ENCODE results near the gene GMEB2. TPM values are rescaled to one million over a fixed set of nuclear protein-coding genes. Genes with fewer than 3 reads are reported as not detected.
A peak's percentile ranks its signal among the peaks of the same experiment; 100 is the strongest.

The GMEB2 gene
- polyA plus RNA-seq, 1 of the 3 experiments (the other 2 are of a cell fraction): 6.5 TPM

- peak overlapping the region; percentile 63 to 76 for H3K4me3 ChIP-seq (ENCODE audit: low read depth in 2 of 2, low read length in 1 of 2)
- H3K4me2 ChIP-seq: peak overlapping the region; percentile 98
- H3K9me2 ChIP-seq: no peaks in the 10 kb centered on the region
- ChIA-PET CTCF (interaction anchor here (1.1 to 1.2 kb wide), 2 partner anchors 82 to 88 kb away, joined by 3 read pairs; no protein-coding TSS in a partner anchor), POLR2A (no interaction called here)
- peak; percentile 8; the same call in 1 of the 2 replicates for TF ChIP-seq POLR2AphosphoS5 (IDR thresholded peaks at IDR 0.05; ENCODE audit: low read depth, low read length)
- TF ChIP-seq RFX5 (IDR thresholded peaks at IDR 0.05; ENCODE audit: low read length): no peak
- 49% methylated on average over 13 of the region's 36 CpGs for WGBS (ENCODE audit: low lambda C conversion rate)
- peaks cover 62% of the 10 kb centered on the region for H3K79me2 ChIP-seq (ENCODE audit: insufficient read depth)
- no peaks in the 10 kb centered on the region for H3K27me3 ChIP-seq (ENCODE audit: insufficient read depth)
- H3K9me3 ChIP-seq: no peaks in the 10 kb centered on the region
- H3K9ac ChIP-seq: peak overlapping the region; percentile 96
- H2AFZ ChIP-seq (ENCODE audit: low read depth): no peak overlapping the region
- H3K4me1 ChIP-seq (ENCODE audit: control insufficient read depth in 1 of 2, insufficient read depth in 2 of 2, low read depth in 1 of 2, low read length in 1 of 2): peaks cover 6 to 8% of the 10 kb centered on the region in 2 experiments; a peak in 2 of 4 replicates
- no peaks in the 10 kb centered on the region for H3K36me3 ChIP-seq (replicated peaks in 1 of 2; ENCODE audit: control insufficient read depth in 1 of 2, insufficient read depth in 2 of 2, low read length in 1 of 2)
- H3F3A ChIP-seq (replicated peaks; ENCODE audit: insufficient read depth): no peaks in the 10 kb centered on the region
- H4K20me1 ChIP-seq (ENCODE audit: insufficient read depth): no peaks in the 10 kb centered on the region
- H3K27ac ChIP-seq (ENCODE audit: low read depth in 2 of 2, low read length in 1 of 2): peak overlapping the region; percentile 52 to 90; a peak in 3 of 4 replicates
- DNase-seq: peak; percentile 67
These were observed 1.0 kb downstream of the GMEB2 start for GRCh38 chr20:63625771-63626423.

- 95% methylated on average over 15 of the region's 15 CpGs for WGBS (ENCODE audit: low lambda C conversion rate)
- Histone ChIP-seq H3K9ac (no peak overlapping the region), H3K4me3 (ENCODE audit: low read depth in 2 of 2, low read length in 1 of 2) (no peak overlapping the region), H3K36me3 (replicated peaks in 1 of 2; ENCODE audit: control insufficient read depth in 1 of 2, insufficient read depth in 2 of 2, low read length in 1 of 2) (no peaks in the 10 kb centered on the region), H3K27ac (ENCODE audit: low read depth in 2 of 2, low read length in 1 of 2) (no peak overlapping the region), H3K79me2 (ENCODE audit: insufficient read depth) (peaks cover 72% of the 10 kb centered on the region), H3K9me3 (no peaks in the 10 kb centered on the region), H3K27me3 (ENCODE audit: insufficient read depth) (no peaks in the 10 kb centered on the region), H2AFZ (ENCODE audit: low read depth) (no peak overlapping the region), H3K4me2 (no peak overlapping the region), H3K4me1 (ENCODE audit: control insufficient read depth in 1 of 2, insufficient read depth in 2 of 2, low read depth in 1 of 2, low read length in 1 of 2) (peaks cover 6 to 8% of the 10 kb centered on the region in 2 experiments; a peak in 2 of 4 replicates), H3F3A (replicated peaks; ENCODE audit: insufficient read depth) (no peaks in the 10 kb centered on the region), H3K9me2 (no peaks in the 10 kb centered on the region), H4K20me1 (ENCODE audit: insufficient read depth) (no peaks in the 10 kb centered on the region)
- CTCF ChIA-PET: interaction anchor here (0.7 to 1.1 kb wide), 3 partner anchors 80 to 189 kb away, joined by 3 read pairs; no protein-coding TSS in a partner anchor
- no peak for TF ChIP-seq MEF2A (IDR thresholded peaks at IDR 0.05; ENCODE audit: borderline replicate concordance, low read depth)
- no peak for TF ChIP-seq SIN3A (IDR thresholded peaks at IDR 0.05; ENCODE audit: borderline replicate concordance, low read depth, low read length)
- no peak for TF ChIP-seq JUND (IDR thresholded peaks at IDR 0.05)
- TF ChIP-seq CHD2 (IDR thresholded peaks at IDR 0.05; ENCODE audit: low read length, partially characterized antibody): no peak
- no peak for TF ChIP-seq EZH2phosphoT487 (IDR thresholded peaks at IDR 0.05; ENCODE audit: borderline replicate concordance, low read depth)
- TF ChIP-seq IRF3 (IDR thresholded peaks at IDR 0.05; ENCODE audit: low read depth, low read length): no peak
- no peak for TF ChIP-seq FOXJ3 (CRISPR knock-in tag; IDR thresholded peaks at IDR 0.05)
- no peak for TF ChIP-seq TEAD4 (IDR thresholded peaks at IDR 0.05; ENCODE audit: borderline replicate concordance, insufficient read depth)
- no peak for TF ChIP-seq NFIC (IDR thresholded peaks at IDR 0.05; ENCODE audit: borderline replicate concordance)
- TF ChIP-seq POLR2AphosphoS5 (IDR thresholded peaks at IDR 0.05; ENCODE audit: low read depth, low read length): no peak
- no peak for TF ChIP-seq USF1 (IDR thresholded peaks at IDR 0.05; ENCODE audit: borderline replicate concordance, low read depth)
- no peak for TF ChIP-seq TCF12 (IDR thresholded peaks at IDR 0.05)
- TF ChIP-seq REST (IDR thresholded peaks at IDR 0.05; ENCODE audit: low read depth, low read length): no peak
- no peak for TF ChIP-seq FOSL2 (IDR thresholded peaks at IDR 0.05; ENCODE audit: borderline replicate concordance, low read depth)
- no peak for TF ChIP-seq GABPA (IDR thresholded peaks at IDR 0.05; ENCODE audit: low read depth)
- TF ChIP-seq ZBTB33 (IDR thresholded peaks at IDR 0.05; ENCODE audit: borderline replicate concordance, low read depth): no peak
- TF ChIP-seq SMC3 (IDR thresholded peaks at IDR 0.05; ENCODE audit: low read depth, low read length): no peak
- TF ChIP-seq YY1 (IDR thresholded peaks at IDR 0.05; ENCODE audit: low read depth): no peak
- no peak for TF ChIP-seq MXI1 (IDR thresholded peaks at IDR 0.05; ENCODE audit: low read depth, low read length)
- TF ChIP-seq ELF1 (IDR thresholded peaks at IDR 0.05): no peak
- POLR2A ChIA-PET: no interaction called here
- DNase-seq: no peak
These were observed 2.4 kb downstream of the GMEB2 start for GRCh38 chr20:63624486-63624885.
